ENCODE measurements around the gene DOK5. TPM values are rescaled to one million over a fixed set of nuclear protein-coding genes. Genes with fewer than 3 reads are reported as not detected.

Gene DOK5
- total RNA-seq, 1 donor from 2014 or later = 3.5 TPM

GRCh38 chr20:54650052-54650719 is 174.8 kb downstream of the DOK5 start:
- DNase-seq (ENCODE audit: low read depth) = no peak
- no peaks in the 10 kb centered on the region for H3K36me3 ChIP-seq (ENCODE audit: control insufficient read depth, insufficient read depth, low read length)
- TF ChIP-seq, protein P1, sequence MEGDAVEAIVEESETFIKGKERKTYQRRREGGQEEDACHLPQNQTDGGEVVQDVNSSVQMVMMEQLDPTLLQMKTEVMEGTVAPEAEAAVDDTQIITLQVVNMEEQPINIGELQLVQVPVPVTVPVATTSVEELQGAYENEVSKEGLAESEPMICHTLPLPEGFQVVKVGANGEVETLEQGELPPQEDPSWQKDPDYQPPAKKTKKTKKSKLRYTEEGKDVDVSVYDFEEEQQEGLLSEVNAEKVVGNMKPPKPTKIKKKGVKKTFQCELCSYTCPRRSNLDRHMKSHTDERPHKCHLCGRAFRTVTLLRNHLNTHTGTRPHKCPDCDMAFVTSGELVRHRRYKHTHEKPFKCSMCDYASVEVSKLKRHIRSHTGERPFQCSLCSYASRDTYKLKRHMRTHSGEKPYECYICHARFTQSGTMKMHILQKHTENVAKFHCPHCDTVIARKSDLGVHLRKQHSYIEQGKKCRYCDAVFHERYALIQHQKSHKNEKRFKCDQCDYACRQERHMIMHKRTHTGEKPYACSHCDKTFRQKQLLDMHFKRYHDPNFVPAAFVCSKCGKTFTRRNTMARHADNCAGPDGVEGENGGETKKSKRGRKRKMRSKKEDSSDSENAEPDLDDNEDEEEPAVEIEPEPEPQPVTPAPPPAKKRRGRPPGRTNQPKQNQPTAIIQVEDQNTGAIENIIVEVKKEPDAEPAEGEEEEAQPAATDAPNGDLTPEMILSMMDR (IDR thresholded peaks at IDR 0.05; ENCODE audit: insufficient read depth, low read length, poor library complexity, severe bottlenecking) = no peak
- H3K4me3 ChIP-seq (ENCODE audit: low read depth, low read length) = no peak overlapping the region
- no peaks in the 10 kb centered on the region for H3K27me3 ChIP-seq (ENCODE audit: control insufficient read depth, insufficient read depth, low read length)

- Histone ChIP-seq H3K27me3 (ENCODE audit: control insufficient read depth, insufficient read depth, low read length) (no peaks in the 10 kb centered on the region), H3K4me3 (ENCODE audit: low read depth, low read length) (no peak overlapping the region), H3K36me3 (ENCODE audit: control insufficient read depth, insufficient read depth, low read length) (no peaks in the 10 kb centered on the region)
- DNase-seq (ENCODE audit: low read depth) = no peak
- TF ChIP-seq, protein P1 (IDR thresholded peaks at IDR 0.05; ENCODE audit: insufficient read depth, low read length, poor library complexity, severe bottlenecking) = no peak
These were observed 175.9 kb downstream of the DOK5 start for GRCh38 chr20:54651252-54651651.

- no peaks in the 10 kb centered on the region for H3K36me3 ChIP-seq (ENCODE audit: control insufficient read depth, insufficient read depth, low read length)
- no peaks in the 10 kb centered on the region for H3K27me3 ChIP-seq (ENCODE audit: control insufficient read depth, insufficient read depth, low read length)
- no peak for DNase-seq (ENCODE audit: low read depth)
- TF ChIP-seq, protein P1 (IDR thresholded peaks at IDR 0.05; ENCODE audit: insufficient read depth, low read length, poor library complexity, severe bottlenecking) = no peak
- H3K4me3 ChIP-seq (ENCODE audit: low read depth, low read length) = no peak overlapping the region
These were observed 179.1 kb downstream of the DOK5 start for GRCh38 chr20:54654450-54654849.

DNA sequence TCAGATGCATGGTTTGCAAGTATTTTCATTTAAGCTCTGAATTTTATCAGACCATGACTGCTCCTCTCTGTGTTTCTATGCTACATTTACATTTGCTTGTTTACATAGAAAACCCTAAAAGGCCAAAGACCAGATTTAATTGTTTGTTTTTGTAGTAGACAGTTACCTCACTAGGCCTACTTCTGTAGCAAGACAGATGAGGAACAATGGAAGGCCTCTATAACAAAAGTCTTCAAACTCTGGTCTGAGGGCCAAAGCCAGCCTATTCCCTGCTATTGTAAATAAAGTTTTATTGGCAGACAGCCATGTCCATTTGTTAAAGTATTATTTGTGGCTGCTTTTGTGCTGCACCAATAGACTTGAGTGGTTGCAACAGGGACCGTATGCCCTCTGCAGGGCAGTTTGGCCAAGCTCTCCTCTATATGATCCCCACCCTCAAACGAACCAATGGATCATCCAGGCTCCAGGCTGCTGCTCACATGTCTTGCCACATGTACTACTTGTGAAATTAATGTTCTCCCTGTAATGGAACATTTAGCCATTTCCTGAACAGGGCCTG is 182.0 kb downstream of the DOK5 start:
- no peak overlapping the region for H3K4me3 ChIP-seq (ENCODE audit: low read depth, low read length)
- H3K36me3 ChIP-seq (ENCODE audit: control insufficient read depth, insufficient read depth, low read length) = no peaks in the 10 kb centered on the region
- TF ChIP-seq, protein P1 (IDR thresholded peaks at IDR 0.05; ENCODE audit: insufficient read depth, low read length, poor library complexity, severe bottlenecking) = no peak
- H3K27me3 ChIP-seq (ENCODE audit: control insufficient read depth, insufficient read depth, low read length) = no peaks in the 10 kb centered on the region
- DNase-seq (ENCODE audit: low read depth) = no peak

- Histone ChIP-seq H3K27me3 (ENCODE audit: control insufficient read depth, insufficient read depth, low read length) (no peaks in the 10 kb centered on the region), H3K4me3 (ENCODE audit: low read depth, low read length) (no peak overlapping the region), H3K36me3 (ENCODE audit: control insufficient read depth, insufficient read depth, low read length) (no peaks in the 10 kb centered on the region)
- TF ChIP-seq, protein P1 (IDR thresholded peaks at IDR 0.05; ENCODE audit: insufficient read depth, low read length, poor library complexity, severe bottlenecking) = no peak
- no peak for DNase-seq (ENCODE audit: low read depth)
These were observed 183.1 kb downstream of the DOK5 start for GRCh38 chr20:54658525-54658924.

GRCh38 chr20:54661265-54661664 is 185.9 kb downstream of the DOK5 start:
- Histone ChIP-seq H3K27me3 (ENCODE audit: control insufficient read depth, insufficient read depth, low read length) (no peaks in the 10 kb centered on the region), H3K4me3 (ENCODE audit: low read depth, low read length) (no peak overlapping the region), H3K36me3 (ENCODE audit: control insufficient read depth, insufficient read depth, low read length) (no peaks in the 10 kb centered on the region)
- TF ChIP-seq, protein P1 (IDR thresholded peaks at IDR 0.05; ENCODE audit: insufficient read depth, low read length, poor library complexity, severe bottlenecking) = no peak
- no peak for DNase-seq (ENCODE audit: low read depth)
